ENCODE data around the gene ENKUR.
A peak's percentile ranks its signal among the peaks of the same experiment; 100 is the strongest.
"Not testable (repeated sequence)": the region's sequence is repeated elsewhere in the genome, so short reads cannot be mapped to it uniquely, and the experiment has no call there.

The ENKUR gene

GRCh38 chr10:25017661-25018060, 1.7 kb upstream of the ENKUR start:
- H3K4me3 ChIP-seq (ENCODE audit: severe bottlenecking): no peak overlapping the region
- no peak for ATAC-seq (ENCODE audit: low read depth)
- H3K27me3 ChIP-seq (ENCODE audit: insufficient read depth, poor library complexity, severe bottlenecking): no peaks in the 10 kb centered on the region
- H3K27ac ChIP-seq (ENCODE audit: poor library complexity, severe bottlenecking): peak overlapping the region; percentile 82
- H3K4me1 ChIP-seq (ENCODE audit: insufficient read depth, poor library complexity, severe bottlenecking): no peaks in the 10 kb centered on the region
- DNase-seq (ENCODE audit: low spot score): no peak
- no peaks in the 10 kb centered on the region for H3K36me3 ChIP-seq (ENCODE audit: low read depth)
- no peaks in the 10 kb centered on the region for H3K9me3 ChIP-seq (ENCODE audit: severe bottlenecking)
- TF ChIP-seq CTCF (IDR thresholded peaks at IDR 0.05; ENCODE audit: poor library complexity, severe bottlenecking): no peak

- Histone ChIP-seq H3K9me3 (ENCODE audit: severe bottlenecking) (no peaks in the 10 kb centered on the region), H3K36me3 (ENCODE audit: low read depth) (no peaks in the 10 kb centered on the region), H3K4me3 (ENCODE audit: severe bottlenecking) (peak overlapping the region; percentile 41), H3K4me1 (ENCODE audit: insufficient read depth, poor library complexity, severe bottlenecking) (no peaks in the 10 kb centered on the region), H3K27me3 (ENCODE audit: insufficient read depth, poor library complexity, severe bottlenecking) (no peaks in the 10 kb centered on the region), H3K27ac (ENCODE audit: poor library complexity, severe bottlenecking) (peak overlapping the region; percentile 82)
- DNase-seq (ENCODE audit: low spot score): no peak
- no peak for ATAC-seq (ENCODE audit: low read depth)
- TF ChIP-seq CTCF (IDR thresholded peaks at IDR 0.05; ENCODE audit: poor library complexity, severe bottlenecking): no peak
These were observed 1.2 kb upstream of the ENKUR start for GRCh38 chr10:25017154-25017590.

- no peaks in the 10 kb centered on the region for H3K27me3 ChIP-seq (ENCODE audit: insufficient read depth, poor library complexity, severe bottlenecking)
- DNase-seq (ENCODE audit: low spot score): peak; percentile 98
- no peaks in the 10 kb centered on the region for H3K36me3 ChIP-seq (ENCODE audit: low read depth)
- TF ChIP-seq CTCF (IDR thresholded peaks at IDR 0.05; ENCODE audit: poor library complexity, severe bottlenecking): no peak
- ATAC-seq (ENCODE audit: low read depth): peak; percentile 98
- H3K9me3 ChIP-seq (ENCODE audit: severe bottlenecking): no peaks in the 10 kb centered on the region
- H3K4me1 ChIP-seq (ENCODE audit: insufficient read depth, poor library complexity, severe bottlenecking): no peaks in the 10 kb centered on the region
- peak within 1 kb of the TSS; percentile 41 for H3K4me3 ChIP-seq (ENCODE audit: severe bottlenecking)
- H3K27ac ChIP-seq (ENCODE audit: poor library complexity, severe bottlenecking): peak within 1 kb of the TSS; percentile 82
These were observed 607 bp upstream of the ENKUR start, which contains the start of gene THNSL1 for GRCh38 chr10:25016376-25017153. Gene THNSL1 (plus strand): TSS chr10:25016612. CDS start chr10:25023224, 6,612 bp downstream.

GRCh38 chr10:25014579-25014978, 1.4 kb downstream of the ENKUR start:
- no peaks in the 10 kb centered on the region for H3K9me3 ChIP-seq (ENCODE audit: severe bottlenecking)

GRCh38 chr10:25011591-25011990, 4.4 kb downstream of the ENKUR start:
- not testable (repeated sequence) for H3K9me3 ChIP-seq (ENCODE audit: severe bottlenecking); DNase-seq (ENCODE audit: low spot score); H3K4me3 ChIP-seq (ENCODE audit: severe bottlenecking); H3K27me3 ChIP-seq (ENCODE audit: insufficient read depth, poor library complexity, severe bottlenecking); H3K27ac ChIP-seq (ENCODE audit: poor library complexity, severe bottlenecking); ATAC-seq (ENCODE audit: low read depth); H3K4me1 ChIP-seq (ENCODE audit: insufficient read depth, poor library complexity, severe bottlenecking); H3K36me3 ChIP-seq (ENCODE audit: low read depth)

More at GRCh38 chr10:25014579-25014978, 1.4 kb downstream of the ENKUR start:
- Histone ChIP-seq H3K36me3 (ENCODE audit: low read depth) (no peaks in the 10 kb centered on the region), H3K4me3 (ENCODE audit: severe bottlenecking) (no peak overlapping the region), H3K27me3 (ENCODE audit: insufficient read depth, poor library complexity, severe bottlenecking) (no peaks in the 10 kb centered on the region), H3K4me1 (ENCODE audit: insufficient read depth, poor library complexity, severe bottlenecking) (no peaks in the 10 kb centered on the region), H3K27ac (ENCODE audit: poor library complexity, severe bottlenecking) (no peak overlapping the region)
- TF ChIP-seq CTCF (IDR thresholded peaks at IDR 0.05; ENCODE audit: poor library complexity, severe bottlenecking): no peak
- no peak for DNase-seq (ENCODE audit: low spot score)
- ATAC-seq (ENCODE audit: low read depth): no peak
